HG03342 (cell line): ENCODE data around the gene IYD.

Experiments used
- ATAC-seq: cut with Tn5 transposase; IDR thresholded peaks from one replicate; pipeline ENCODE4 v1.9.1; 2021; ENCODE audit warnings: mild to moderate bottlenecking, moderate library complexity; ENCODE audit not compliant: unreplicated experiment

The IYD gene

GRCh38 chr6:150394053-150394898 lies 25.5 kb downstream of the IYD start:
- no peak for ATAC-seq

- no peak for ATAC-seq
Observed at GRCh38 chr6:150394899-150395295, 26.1 kb downstream of the IYD start.

DNA sequence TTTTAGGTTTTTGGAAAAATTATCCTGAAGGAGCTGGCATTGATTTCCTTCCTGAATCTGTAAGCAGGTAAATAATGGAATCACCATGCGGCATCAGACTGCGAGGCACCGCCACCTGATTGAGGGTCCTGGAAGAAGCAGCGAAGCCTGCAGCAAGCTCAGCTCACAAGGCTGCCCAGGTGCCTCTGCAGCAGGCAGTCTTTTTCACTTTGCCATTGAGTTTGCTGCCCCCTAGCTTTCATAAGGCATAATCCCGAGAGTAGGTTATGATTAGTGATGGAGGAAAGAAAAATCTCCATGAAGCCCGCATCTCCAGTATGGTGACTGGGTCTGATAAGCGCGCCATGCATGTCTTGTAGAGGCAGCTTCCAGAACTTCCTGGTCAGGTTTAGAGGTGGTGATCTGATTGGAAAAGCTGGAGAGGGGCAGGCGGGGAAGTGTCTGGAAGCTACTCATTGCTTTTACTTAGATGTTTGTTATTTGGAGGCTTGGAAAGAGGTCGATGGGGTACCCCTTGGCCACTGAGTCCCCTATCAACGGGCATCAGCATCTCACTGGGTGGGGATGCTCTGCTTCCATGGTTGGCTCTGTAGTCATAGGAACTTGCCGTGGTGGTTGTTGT lies 26.7 kb downstream of the IYD start:
- no peak for ATAC-seq

GRCh38 chr6:150403458-150404246 lies 34.8 kb downstream of the IYD start:
- ATAC-seq: no peak

DNA sequence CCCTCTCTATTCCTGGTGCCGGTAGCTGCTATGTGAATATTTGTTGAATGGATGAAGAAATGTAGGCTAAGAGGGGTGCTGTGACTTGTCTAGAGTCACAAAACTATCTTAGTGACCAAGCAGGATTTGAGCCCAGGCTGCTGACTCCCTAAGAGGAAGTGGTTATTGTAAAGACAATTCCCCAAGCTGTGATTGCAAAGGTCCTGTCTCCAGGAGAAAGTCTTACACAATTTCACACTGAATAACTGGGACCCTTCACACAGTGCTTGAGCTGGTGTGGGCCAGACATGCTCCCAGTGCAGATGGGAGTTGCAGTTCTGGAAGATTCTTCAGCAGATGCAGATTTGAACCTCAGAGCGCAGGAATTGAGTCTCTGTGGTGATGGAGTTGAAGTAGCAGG lies 38.1 kb downstream of the IYD start:
- no peak for ATAC-seq

- ATAC-seq: no peak
Observed at GRCh38 chr6:150408842-150409241, 40.0 kb downstream of the IYD start.

- no peak for ATAC-seq
Observed at GRCh38 chr6:150409576-150410066, 40.8 kb downstream of the IYD start.

- no peak for ATAC-seq
Observed at GRCh38 chr6:150410399-150410798, 41.6 kb downstream of the IYD start.

- ATAC-seq: no peak
Observed at GRCh38 chr6:150410906-150411305, 42.1 kb downstream of the IYD start.

GRCh38 chr6:150412221-150412620 lies 43.4 kb downstream of the IYD start:
- no peak for ATAC-seq

- ATAC-seq: no peak
Observed at GRCh38 chr6:150413198-150413597, 44.4 kb downstream of the IYD start.

DNA sequence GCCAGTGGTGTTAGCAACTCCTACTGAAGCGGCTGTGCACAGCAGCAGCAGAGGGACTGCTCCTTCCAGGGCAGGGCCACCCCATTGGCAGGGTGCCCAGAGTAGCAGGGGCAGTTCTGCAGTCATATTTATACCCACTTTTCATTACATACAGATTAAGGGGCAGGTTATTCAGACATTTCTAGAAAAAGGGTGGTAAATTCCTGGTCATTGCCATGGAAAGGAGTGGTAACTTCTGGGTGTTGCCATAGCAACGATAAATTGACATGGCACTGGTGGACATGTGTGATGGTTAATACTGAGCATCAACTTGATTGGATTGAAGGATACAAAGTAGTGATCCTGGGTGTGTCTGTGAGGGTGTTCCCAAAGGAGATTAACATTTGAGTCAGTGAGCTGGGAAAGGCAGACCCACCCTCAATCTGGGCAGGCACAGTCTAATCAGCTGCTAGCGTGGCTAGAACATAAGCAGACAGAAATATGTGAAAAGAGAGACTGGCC lies 45.0 kb downstream of the IYD start:
- no peak for ATAC-seq

DNA sequence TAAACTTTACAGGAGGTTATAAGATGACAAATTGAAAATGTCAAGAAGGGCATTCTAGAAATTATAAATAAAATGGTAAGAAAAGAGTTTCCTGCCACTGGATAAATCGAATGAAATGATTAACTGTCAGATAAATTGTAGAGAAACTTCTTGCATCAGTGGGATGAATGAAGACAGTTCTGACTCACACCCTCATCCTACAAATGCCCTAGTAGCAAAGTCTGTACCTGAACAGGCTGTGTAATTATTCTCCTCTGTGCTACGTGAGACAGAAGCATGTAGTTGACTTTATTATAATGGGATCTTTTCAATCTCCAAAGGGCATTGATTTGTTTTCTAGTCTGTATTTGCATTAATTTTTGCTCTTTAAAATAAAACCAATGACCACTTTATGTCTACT lies 47.3 kb downstream of the IYD start:
- no peak for ATAC-seq

DNA sequence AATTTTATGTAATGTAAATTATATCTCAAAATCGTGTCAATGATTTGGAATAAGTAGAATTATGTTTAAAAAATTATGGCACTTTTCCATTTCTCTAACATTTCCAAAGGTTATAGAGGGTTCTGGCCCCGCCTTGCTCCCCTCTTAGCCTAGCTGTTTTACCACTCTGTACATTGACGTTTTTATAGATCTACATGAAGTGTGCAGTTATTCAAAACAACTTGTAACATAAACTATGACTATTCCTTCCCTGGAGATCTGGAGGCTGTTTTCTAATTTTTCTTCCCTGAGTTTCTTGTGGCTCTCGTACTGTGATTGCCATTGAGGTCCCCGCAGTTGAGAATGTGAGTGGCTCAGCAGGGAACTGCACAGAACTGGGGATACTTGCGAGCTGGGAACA lies 48.4 kb downstream of the IYD start:
- ATAC-seq: no peak

- ATAC-seq: no peak
Observed at GRCh38 chr6:150417899-150418826, 49.4 kb downstream of the IYD start.

GRCh38 chr6:150418827-150419594 lies 50.2 kb downstream of the IYD start:
- no peak for ATAC-seq

- ATAC-seq: no peak
Observed at GRCh38 chr6:150420428-150420827, 51.6 kb downstream of the IYD start.

DNA sequence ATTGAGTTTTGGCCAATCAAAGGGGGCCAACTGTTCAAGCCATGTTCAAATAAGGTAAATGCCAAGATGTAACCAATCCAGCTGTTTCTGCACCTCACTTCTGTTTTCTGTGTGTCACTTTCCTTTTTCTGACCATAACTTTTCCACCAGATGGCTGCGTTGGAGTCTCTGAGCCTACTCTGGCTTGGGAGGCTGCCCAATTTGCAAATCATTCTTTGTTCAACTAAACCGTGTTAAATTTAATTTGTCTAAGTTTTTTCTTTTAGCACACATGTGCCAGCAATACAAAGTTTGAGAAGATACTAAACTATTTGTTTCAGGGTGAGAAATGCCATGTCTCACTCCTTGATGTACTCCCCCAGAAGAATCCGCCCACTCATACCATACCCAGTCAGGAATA lies 52.1 kb downstream of the IYD start:
- no peak for ATAC-seq

DNA sequence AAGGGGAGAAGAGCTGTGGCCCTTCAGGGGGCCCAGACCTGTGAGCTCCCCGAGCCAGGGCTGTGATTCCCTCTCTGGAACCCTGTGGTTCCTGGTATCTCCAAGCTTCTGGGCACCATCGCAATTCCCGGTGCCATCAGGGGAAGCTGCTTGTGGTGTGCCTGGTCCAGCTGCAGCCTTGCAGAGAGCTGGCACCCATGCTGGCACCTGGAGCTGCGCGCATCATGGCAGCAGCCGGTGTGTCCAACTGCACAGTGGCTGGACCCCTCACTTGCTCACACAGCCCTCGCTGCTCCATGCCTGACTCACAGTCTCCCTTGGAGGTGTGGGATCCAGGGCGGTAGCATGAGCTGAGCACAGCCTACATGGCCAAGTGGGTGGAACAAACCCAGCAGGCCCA lies 56.7 kb downstream of the IYD start:
- no peak for ATAC-seq

GRCh38 chr6:150426198-150426597 lies 57.4 kb downstream of the IYD start:
- no peak for ATAC-seq
